Renal cortex interstitium (tissue), 11 donors: ENCODE measurements around the gene MEGF11. TPM values are rescaled to one million over a fixed set of nuclear protein-coding genes. Genes with fewer than 3 reads are reported as not detected.

Experiments used
- DNase-seq, 11 donors: peaks; one replicate each; pipeline ENCODE4 v3.0.0-alpha.2; 2013; ENCODE audit warnings: low read depth in 9 of 11, low spot score in 4 of 11; ENCODE audit errors: extremely low read depth in 1 of 11
- polyA plus RNA-seq, 3 donors: library from polyadenylated mRNA; unstranded; fragments of 120-200 nt; gene quantifications; one replicate each; pipeline ENCODE4 v1.2.1, GENCODE V29; 2013; ENCODE audit not compliant: insufficient read length in 3 of 3

Gene MEGF11
- polyA plus RNA-seq, 3 donors = 1.6 to 3.3 (median 2.3) TPM

GRCh38 chr15:66187271-66187670 lies 66.3 kb downstream of the MEGF11 start:
- no peak for DNase-seq

- DNase-seq = no peak
These were observed 67.3 kb downstream of the MEGF11 start for GRCh38 chr15:66186049-66186825.

- DNase-seq = no peak
These were observed 68.4 kb downstream of the MEGF11 start for GRCh38 chr15:66184936-66185790.

- no peak for DNase-seq
These were observed 69.1 kb downstream of the MEGF11 start for GRCh38 chr15:66184492-66184891.

GRCh38 chr15:66180531-66181097 lies 72.9 kb downstream of the MEGF11 start:
- no peak for DNase-seq

GRCh38 chr15:66178531-66178910 lies 75.0 kb downstream of the MEGF11 start:
- no peak for DNase-seq

- no peak for DNase-seq
These were observed 81.1 kb downstream of the MEGF11 start for GRCh38 chr15:66172324-66172980.

- DNase-seq = no peak
These were observed 81.7 kb downstream of the MEGF11 start for GRCh38 chr15:66171841-66172240.

GRCh38 chr15:66170716-66171115 lies 82.8 kb downstream of the MEGF11 start:
- no peak for DNase-seq

GRCh38 chr15:66170042-66170441 lies 83.5 kb downstream of the MEGF11 start:
- DNase-seq = no peak

GRCh38 chr15:66169625-66170024 lies 83.9 kb downstream of the MEGF11 start:
- no peak for DNase-seq

- no peak for DNase-seq
These were observed 84.5 kb downstream of the MEGF11 start for GRCh38 chr15:66169023-66169422.

GRCh38 chr15:66167854-66168253 lies 85.7 kb downstream of the MEGF11 start:
- no peak for DNase-seq

- DNase-seq = no peak
These were observed 87.7 kb downstream of the MEGF11 start for GRCh38 chr15:66165856-66166255.

GRCh38 chr15:66164788-66165187 lies 88.8 kb downstream of the MEGF11 start:
- no peak for DNase-seq

- DNase-seq = peak in 1 of 11 donors; percentile 34
These were observed 90.0 kb downstream of the MEGF11 start for GRCh38 chr15:66163553-66163952.

- DNase-seq = no peak
These were observed 91.3 kb downstream of the MEGF11 start for GRCh38 chr15:66162286-66162685.

- no peak for DNase-seq
These were observed 91.9 kb downstream of the MEGF11 start for GRCh38 chr15:66161575-66162118.

- no peak for DNase-seq
These were observed 92.4 kb downstream of the MEGF11 start for GRCh38 chr15:66161108-66161507.
